ENCODE results near the gene TRIM65.

DNA sequence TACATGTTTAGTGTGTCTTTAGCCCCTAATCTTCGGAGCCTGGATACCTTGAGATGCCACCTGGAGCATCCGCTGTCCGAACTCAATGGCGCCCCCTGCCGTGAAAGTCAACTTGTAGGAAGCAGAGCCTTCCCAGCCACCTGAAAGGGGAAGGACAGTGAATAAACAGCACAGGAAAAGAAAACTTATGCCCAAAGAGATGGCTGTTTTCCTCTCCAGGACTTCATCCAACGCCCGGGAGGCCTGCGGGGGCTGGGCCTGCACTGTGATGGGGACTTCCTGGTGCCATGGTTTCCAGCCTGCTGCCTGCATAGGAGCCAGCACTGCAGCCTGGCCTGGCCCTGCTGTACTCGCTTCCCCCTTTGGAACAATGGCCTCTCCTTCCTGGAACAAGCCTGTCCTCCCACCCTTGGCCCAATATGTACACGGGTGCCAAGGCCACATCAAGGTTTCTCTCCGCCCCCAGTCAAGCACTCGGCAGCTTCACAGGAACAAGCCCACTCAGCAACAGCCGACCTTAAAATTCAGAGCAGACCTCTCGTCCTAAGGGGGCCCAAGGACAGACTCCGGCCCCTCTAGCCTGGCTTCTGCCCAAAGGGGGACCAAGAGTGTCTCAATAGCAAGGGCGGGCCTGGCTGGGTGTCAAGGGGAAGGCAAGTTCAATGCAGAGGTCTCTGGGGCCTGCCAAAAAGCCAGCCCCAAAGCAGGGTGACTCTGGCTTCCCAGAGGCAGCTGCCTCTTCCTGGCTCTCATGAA, 48.0 kb downstream of the TRIM65 start:
- no peak for TF ChIP-seq EZH2 (optimal IDR thresholded peaks at IDR 0.05; ENCODE audit: low read depth, low read length)
- TF ChIP-seq, protein P1, sequence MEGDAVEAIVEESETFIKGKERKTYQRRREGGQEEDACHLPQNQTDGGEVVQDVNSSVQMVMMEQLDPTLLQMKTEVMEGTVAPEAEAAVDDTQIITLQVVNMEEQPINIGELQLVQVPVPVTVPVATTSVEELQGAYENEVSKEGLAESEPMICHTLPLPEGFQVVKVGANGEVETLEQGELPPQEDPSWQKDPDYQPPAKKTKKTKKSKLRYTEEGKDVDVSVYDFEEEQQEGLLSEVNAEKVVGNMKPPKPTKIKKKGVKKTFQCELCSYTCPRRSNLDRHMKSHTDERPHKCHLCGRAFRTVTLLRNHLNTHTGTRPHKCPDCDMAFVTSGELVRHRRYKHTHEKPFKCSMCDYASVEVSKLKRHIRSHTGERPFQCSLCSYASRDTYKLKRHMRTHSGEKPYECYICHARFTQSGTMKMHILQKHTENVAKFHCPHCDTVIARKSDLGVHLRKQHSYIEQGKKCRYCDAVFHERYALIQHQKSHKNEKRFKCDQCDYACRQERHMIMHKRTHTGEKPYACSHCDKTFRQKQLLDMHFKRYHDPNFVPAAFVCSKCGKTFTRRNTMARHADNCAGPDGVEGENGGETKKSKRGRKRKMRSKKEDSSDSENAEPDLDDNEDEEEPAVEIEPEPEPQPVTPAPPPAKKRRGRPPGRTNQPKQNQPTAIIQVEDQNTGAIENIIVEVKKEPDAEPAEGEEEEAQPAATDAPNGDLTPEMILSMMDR (IDR thresholded peaks at IDR 0.05; ENCODE audit: low read length): peak; percentile 74
- no peak for TF ChIP-seq EZH2phosphoT487 (IDR thresholded peaks at IDR 0.05; ENCODE audit: low read length)
